ENCODE data around the gene BRSK2.

DNA sequence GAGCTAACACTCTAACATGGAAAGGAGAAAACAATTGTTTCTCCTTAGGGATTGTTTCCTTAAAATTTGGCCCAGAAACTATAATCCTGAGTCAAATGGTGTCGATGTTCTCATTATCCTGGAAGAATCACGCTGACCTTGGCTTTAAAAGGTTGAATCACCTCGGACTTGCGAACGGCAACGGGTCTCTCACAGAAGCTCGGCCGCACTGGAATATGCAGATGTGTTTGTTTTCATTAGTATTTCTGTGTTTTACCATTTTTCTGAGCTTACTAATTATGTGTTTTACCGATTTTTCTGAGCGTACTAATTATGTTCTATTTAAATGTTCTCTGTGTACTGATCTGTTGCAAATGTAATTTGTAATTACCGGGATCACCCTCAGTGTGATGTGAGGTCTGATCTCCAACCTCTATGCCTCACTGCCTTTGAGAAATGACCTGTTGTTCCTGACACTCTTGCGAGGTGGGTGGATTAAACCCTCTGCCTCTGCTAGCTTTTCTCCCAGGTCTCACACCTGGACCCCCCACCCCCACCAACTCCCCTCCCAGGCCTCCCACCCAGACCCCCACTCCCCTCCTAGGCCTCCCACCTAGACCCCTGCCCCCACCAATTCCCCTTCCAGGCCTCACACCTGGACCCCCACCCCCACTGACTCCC, 38.3 kb upstream of the BRSK2 start:
- TF ChIP-seq CTCF (IDR thresholded peaks at IDR 0.05) (no peak), POLR2AphosphoS5 (IDR thresholded peaks at IDR 0.05) (no peak)

Data from breast epithelium (tissue), 3 donors.